GM18870 (cell line): ENCODE data around the gene TBCD.
"Not testable (repeated sequence)": the region's sequence is repeated elsewhere in the genome, so short reads cannot be mapped to it uniquely, and the experiment has no call there.

Experiments
- ATAC-seq: cut with Tn5 transposase; IDR thresholded peaks from one replicate; pipeline ENCODE4 v1.9.1; 2021; ENCODE audit warnings: moderate library complexity; ENCODE audit not compliant: unreplicated experiment

Gene TBCD

DNA sequence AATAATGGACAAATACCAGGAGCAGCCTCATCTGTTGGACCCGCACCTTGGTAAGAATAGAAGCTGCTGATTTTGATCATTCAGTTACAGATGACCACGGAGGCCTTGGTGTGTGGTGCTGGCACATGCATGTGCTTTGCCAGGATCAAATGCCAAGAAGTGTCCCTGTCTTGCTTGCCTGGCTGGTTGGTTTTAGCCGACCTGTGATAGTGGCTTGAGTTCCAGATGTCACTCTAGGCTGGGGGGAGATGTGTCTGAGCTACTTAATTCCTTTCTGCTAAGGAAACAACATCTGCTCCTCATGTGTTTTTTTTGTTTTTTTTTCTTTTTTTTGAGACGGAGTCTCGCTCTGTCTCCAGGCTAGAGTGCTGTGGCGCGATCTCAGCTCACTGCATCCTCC lies 4.3 kb downstream of the TBCD start:
- ATAC-seq: no peak

DNA sequence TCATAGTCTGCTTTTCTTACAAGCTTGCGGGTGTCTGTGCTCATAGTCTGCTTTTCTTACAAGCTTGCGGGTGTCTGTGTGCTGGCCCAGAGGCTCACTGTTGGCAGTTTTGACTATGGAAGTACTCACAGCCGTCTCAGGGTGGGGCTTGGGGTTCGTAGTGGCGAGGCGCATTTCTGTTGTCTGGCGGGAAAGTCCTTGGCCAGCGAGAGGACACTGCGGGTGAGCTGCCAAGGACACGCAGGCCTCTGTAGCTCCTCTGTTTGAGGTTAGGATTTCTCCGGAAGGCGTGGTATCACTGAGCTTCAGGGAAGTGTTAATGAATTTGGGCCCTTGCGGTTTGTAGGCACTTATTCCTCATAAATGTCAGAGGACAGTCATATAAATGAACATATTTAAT lies 13.5 kb downstream of the TBCD start:
- no peak for ATAC-seq

DNA sequence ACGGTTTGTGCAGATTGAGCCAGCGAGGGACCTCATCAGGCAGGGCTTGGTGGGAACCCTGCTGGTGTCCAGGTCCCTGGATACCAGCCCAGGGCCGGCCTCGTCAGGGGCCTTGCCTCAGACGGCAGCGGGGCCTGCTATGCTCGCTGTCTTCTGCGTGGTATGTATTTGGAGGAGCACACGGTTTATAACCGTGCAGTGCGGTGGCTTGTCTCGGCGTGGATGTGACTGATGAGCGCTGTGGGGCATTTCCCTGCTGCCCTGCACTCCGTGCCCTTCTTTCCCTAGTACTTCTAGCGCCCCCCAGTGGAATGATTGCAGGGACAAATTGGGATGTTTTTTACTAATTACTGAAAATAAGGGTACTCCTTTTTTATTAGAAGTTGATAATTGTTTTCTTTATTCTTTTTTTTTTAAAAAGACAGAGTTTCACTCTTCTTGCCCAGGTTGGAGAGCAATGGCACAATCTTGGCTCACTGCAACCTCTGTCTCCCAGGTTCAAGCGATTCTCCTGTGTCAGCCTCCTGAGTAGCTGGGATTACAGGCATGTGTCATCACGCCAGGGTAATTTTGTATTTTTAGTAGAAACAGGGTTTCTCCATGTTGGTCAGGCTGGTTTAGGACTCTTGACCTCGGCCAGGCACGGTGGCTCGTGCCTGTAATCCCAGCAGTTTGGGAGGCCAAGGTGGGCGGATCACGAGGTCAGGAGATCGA lies 15.3 kb downstream of the TBCD start:
- ATAC-seq: no peak

DNA sequence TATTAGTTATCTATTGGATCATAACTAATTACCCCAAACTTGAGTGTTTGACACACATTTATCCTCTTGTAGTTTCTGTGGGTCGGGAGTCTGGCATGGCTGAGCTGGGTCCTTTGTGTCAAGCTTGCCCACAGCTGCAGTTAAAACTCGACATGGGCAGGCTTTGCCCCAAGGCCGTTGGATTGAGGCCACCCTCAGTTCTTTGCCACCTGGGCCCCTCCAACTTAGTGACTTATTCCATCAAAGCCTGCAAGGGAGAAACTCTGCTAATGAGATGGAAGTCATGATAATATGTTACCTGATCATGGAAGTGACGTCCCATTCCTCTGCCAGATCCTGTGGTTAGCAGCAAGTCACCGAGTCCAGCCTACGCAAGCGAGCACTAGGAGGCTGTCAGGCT lies 17.2 kb downstream of the TBCD start:
- ATAC-seq: no peak

DNA sequence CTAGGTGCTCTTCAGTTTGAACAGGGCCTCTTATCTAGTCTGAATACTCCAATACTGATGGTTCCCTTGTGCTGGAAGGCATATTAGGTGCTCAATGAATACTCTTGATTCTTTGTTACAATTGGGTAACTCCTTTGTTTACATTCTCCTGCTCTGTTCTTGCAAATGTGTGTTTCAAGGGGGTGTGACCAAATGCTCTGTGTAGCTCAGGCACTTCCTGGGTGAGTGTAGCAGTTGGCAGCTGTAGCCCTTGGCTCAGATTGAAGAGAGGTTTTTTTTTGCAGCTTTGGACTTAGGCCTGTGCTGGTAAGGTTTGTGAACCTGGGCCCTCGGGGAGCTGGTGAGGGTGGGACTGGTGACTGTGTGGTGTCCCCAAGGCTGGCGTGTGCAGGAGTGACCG lies 20.2 kb downstream of the TBCD start:
- no peak for ATAC-seq

DNA sequence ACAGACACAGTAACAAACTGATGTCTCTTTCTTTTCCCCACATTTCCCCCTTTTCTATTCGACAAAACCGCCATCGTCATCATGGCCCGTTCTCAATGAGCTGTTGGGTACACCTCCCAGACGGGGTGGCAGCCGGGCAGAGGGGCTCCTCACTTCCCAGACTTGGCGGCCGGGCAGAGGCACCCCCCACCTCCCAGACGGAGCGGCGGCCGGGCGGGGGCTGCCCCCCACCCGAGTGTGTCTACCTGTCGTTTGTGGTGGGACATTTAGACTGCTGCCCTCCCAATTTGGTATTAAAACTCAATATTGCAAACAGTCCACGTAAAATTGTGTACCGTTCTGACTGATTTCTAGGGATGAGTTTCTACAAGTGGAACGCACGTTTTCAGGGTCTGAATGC lies 22.6 kb downstream of the TBCD start:
- ATAC-seq: not testable (repeated sequence)

DNA sequence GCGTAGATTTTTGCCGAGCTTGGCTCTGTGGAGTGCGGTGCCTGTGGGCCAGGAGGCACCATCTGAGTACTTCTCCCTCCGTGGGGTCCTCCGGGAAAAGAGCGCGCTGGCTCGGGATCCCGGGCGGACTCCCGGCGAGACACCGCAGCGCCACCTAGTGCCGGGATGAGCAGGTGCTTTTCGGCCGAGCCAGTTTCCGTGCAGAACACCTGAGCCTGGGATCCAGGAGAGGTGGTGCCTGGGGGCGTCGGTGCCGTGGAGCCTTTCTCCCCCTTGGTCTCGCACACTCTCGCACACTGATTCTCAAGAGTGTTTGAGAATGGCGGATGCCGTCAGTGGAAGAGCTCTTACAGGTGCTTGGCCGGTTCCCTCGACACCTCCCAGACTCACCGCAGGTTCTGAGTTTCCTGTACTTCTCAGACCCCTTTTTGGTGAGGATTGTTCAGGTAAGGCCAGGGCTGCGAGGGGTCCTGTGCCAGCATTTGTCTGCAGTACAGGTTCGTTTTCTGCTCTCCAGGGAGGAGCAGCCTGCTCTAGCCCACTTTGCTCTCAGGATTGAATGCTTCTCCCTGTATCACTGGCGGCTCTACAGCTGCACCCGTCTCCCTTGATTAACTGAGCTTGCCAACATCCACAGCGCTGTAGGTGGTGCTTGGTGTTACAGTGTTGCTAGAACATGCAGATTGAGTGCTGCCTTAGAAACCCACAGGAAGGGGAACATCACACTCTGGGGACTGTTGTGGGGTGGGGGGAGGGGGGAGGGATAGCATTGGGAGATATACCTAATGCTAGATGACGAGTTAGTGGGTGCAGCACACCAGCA lies 23.3 kb downstream of the TBCD start:
- ATAC-seq: no peak

DNA sequence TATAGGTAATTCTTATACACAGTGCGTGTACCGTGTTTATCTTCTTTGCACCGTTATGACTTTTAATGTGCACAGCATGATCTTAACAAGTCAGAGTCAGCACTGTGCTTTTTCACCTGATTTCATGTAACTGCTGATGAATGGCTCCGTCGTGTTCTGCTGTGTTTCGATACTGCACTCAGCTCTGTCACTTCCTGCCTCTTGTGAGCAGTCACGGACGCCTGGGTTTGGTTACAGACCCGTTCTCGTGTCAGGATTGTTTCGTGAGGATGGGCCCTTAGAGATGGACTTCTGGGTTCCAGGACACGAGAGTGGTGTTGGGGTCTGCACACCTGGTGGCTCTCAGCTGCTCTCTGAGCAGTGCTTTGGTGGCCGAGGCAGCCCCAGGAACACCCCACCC lies 24.6 kb downstream of the TBCD start:
- no peak for ATAC-seq

DNA sequence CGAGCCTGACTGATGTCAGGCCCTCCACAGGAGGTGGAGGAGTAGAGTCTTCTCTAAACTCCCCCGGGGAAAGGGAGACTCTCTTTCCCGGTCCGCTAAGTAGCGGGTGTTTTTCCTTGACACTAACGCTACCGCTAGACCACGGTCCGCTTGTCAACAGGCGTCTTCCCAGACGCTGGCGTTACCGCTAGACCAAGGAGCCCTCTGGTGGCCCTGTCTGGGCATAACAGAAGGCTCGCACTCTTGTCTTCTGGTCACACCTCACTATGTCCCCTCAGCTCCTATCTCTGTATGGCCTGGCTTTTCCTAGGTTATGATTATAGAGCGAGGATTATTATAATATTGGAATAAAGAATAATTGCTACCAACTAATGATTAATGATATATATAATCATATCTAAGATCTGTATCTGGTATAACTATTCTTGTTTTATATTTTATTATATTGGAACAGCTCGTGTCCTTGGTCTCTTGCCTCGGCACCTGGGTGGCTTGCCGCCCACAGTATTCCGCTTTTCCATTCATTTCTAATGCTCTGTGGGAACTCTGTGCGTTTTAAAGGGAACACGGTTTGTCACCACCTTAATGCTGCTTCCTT lies 26.0 kb downstream of the TBCD start:
- not testable (repeated sequence) for ATAC-seq

DNA sequence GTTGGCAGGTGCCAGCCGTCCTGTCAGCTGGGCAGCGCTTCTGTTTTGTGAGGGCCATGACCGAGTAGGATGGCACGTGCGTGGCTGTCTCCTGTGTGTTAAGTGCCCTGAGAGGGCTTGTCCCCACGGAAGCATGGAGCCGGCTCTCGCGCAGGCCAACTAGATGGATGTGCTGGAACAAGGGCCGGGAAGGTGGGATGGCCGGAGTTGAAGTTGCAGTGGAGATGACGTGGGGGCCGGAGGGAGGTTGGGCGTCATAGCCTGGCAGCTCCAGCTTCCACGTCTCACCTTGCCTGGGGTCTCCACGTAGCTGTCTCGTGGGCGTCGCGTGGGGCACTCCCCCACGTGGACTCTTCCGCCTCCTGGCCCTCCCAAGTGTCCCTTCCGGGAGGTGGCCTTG lies 27.7 kb downstream of the TBCD start:
- no peak for ATAC-seq

DNA sequence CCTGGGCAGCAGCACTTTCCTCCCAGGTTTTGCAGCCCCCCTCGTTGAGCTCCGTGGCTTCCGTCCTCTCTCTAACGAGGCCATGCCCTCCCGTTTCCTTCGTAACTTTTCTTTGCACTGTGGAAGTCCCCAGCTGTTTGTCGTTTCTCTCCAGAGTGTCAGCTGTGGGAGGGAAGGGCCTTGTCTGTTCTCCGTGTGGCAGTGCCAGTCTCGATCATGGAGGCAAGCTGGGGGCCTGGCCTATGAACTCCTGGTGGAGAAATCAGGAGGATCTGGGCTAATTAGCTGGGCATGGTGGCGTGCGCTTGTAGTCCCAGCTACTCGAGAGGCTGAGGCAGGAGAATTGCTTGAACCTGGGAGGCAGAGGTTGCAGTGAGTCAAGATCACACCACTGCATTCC lies 28.3 kb downstream of the TBCD start:
- ATAC-seq: no peak

DNA sequence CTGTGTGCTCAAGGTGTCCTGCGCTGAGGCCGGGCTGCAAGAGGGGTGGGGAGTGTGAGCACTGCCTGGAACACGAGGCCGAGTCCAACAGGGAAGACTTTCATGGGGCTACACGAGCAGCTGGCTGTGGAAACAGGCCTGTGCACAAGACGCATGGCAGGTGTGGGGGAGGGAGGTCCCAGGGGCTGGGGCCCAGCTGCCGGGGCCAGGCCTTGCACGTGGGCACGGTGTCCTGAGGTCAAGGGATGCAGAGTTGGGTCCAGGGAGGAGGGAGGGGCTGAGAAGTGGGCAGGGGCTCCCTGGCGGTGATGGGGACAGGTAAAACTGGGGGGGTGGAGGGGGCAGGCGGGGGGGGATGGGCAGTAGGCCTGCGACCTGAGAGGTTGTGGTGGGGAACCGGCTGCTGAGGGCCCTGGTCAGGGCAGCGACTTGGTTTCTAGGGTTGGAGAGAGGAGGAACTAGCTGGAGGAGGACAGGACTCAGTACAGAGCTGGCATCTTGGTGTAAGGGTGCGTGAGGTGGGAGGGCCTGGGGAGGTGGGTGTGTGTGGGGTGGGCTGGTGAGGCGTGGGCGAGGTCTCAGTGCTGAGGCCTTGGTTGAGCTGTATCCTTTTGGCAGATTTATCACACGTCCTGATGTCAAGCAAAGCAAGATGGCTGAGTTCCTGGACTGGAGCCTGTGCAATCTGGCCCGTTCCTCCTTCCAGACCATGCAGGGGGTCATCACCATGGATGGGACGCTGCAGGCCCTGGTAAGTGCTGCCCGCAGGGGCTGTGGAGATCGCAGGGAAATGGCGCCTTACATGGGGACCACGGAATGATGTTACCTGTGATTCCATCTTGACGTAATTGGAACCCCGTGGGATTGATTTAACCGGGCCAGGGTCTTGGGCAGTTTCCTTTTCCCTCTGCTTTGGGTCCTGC lies 29.4 kb downstream of the TBCD start:
- ATAC-seq: no peak

DNA sequence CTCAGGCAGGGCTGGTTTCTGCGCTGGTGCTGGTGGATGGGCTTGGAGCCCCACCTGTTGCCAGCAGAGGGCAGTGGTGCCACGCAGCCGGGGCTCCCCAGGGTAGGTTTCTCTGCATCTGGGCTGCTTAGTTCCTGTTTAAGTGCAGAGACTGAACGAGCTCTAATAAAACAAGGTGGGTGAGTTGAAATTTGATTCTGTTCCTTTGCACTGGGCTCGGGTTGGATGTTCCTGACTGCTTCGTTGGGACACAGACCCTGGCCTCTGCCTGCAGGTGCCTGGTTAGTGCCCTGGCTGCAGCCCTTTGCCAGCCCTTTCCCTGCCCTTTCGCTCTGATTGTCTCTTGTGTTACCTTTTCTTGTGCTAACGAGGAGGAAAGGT lies 30.0 kb downstream of the TBCD start:
- ATAC-seq: no peak

DNA sequence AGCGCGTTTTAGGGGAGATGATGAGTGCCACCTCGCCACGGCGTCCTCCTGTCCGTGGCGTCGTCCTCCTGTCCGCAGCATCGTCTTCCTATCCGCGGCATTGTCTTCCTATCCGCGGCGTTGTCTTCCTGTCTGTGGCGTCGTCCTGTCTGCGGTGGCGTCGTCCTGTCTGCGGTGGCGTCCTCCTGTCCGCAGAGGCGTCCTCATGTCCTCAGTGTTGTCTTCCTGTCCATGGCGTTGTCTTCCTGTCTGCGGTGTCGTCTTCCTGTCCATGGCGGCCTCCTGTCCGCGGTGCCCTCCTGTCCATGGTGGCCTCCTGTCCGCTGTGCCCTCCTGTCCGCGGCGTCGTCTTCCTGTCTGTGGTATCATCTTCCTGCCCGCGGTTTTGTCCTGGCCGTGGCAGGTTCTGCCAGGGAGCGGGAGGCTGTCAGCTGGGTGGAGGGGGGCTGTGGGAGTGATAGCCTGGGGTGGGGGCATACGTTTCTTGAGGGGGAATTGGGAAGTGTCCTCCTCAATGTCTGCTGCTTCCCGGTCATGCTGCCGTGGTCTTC lies 30.9 kb downstream of the TBCD start:
- no peak for ATAC-seq

DNA sequence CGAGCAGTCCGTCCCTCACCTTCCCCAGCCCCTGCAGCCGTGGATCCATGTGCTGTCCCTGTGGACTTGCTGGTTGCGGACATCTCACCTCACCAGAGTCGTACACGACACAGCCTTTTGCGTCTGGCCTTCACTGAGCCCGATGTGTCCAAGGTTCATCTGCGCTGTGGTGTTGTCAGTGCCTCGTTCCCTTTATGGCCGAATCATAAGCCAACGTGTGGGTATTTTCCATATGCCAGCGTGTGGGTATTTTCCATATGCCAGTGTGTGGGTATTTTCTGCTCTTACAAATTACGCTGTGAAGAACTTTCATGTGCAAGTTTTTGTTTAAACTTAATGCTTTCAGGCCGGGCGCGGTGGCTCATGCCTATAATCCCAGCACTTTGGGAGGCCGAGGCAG lies 31.6 kb downstream of the TBCD start:
- ATAC-seq: no peak

DNA sequence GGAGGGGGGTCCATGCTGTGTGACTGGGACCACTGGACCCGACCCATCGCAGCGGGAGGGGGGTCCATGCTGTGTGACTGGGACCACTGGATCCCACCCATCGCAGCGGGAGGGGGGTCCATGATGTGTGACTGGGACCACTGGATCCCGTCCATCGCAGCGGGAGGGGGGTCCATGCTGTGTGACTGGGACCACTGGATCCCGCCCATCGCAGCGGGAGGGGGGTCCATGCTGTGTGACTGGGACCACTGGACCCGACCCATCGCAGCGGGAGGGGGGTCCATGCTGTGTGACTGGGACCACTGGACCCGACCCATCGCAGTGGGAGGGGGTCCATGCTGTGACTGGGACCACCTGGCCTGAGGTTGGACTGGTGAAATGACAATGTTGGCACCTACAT lies 33.7 kb downstream of the TBCD start:
- not testable (repeated sequence) for ATAC-seq

DNA sequence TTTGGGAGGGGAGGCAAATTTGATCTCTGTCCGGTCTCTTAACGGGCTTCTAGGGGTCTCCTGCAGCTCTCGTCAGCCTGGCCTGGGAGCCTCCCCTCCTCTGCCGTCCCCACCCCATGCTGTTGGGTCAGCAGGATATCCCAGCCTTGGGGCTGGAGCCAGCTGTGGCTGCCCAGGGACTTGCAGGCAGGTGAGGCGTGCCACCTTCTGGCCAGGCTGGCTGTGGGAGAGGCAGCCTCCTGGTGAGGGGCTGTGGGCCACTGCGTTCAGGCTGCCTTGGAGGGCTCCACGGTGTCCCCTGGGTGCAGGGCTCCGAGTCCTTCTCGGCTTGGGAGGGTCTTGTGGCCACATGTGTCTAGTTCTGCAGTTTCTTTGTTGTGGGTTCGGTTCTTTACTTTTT lies 34.6 kb downstream of the TBCD start:
- ATAC-seq: no peak

DNA sequence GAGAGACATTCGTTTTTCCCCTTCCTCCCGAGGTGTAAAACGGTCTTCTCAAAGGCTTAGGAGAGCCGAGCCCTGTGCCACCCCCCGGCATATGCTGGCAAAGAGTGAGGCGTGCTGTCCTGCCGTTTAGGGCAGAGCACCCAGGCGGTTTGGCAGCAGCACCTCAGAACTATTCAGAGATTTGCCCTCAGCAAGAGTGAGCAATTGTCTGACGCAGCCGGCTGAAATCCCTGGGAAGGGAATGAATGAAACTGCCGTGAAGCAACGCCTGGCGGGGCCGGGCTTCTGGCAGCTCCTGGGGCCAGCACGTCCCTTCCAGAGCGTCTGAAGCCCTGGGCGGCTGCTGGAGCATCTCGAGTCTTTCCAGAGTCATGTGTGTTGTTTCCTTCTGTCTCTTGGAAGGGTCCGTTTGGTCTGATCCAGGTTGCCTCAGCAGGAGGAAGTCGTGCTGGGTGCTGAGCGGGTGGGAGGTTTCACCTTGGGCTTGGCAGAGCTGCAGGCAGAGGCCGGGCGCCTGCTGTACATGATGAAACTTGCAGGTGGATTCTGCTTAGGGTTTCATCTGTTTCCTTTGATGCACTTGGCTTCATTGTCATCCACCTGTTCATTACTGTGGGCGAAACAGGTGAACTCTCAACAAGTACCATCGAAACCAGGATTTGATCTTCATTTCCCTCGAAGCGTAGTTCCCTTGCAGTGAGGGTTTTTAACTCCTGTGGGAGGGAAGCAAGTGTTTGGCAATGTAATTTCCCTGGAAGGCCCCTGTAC lies 35.4 kb downstream of the TBCD start:
- no peak for ATAC-seq

DNA sequence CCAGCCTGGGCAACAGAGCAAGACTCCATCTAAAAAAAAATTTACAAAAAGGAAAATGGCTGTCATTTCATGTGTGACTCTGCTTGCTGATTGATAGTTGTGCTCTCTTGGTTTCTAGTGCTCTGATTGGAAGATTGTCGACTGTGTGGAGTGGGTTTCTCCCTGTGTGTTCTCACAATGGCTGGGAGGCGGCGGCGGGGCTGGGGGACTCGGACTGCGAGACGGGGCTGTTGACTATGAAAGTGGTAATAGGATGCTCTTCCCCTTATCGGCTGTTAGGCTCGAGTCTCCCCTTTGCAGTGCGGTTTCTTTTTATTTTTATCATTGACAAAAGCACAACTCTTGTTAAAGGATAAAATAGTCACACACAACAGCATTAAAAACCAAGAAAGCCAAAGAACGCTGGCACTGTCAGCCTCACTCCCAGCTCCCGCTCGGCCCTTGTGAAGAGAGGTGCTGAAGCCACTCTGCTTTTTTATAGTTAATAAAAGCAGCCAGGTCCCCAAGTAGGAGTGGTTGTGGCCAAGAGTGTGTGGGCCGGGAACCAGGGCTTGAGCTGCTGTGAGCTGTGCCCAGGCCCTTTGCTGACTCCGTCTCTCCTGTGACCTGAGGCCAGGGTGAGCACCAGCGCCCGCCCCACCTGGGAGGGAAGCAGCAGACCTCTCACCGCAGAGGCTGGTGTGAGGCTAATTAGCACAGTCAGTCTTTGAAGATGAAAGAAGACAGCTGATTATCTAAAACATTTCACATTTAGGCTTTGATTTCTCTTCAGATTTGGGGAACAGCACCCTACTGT lies 36.5 kb downstream of the TBCD start:
- no peak for ATAC-seq
